Skeletal muscle cell (primary cell): ENCODE data around the gene CCDC107.
A peak's percentile ranks its signal among the peaks of the same experiment; 100 is the strongest.

ENCODE experiments used
- DNase-seq: peaks from one replicate; pipeline ENCODE4 v3.0.0-alpha.2; 2010; ENCODE audit warnings: low read depth
- H3K4me3 ChIP-seq: 2 replicates; pipeline ENCODE4 v1.5.1; 2011; ENCODE audit warnings: low read depth, mild to moderate bottlenecking, control low read depth, low read length, moderate library complexity

CCDC107 gene

GRCh38 chr9:35691334-35691650, 33.2 kb downstream of the CCDC107 start:
- peak overlapping the region; percentile 99 for H3K4me3 ChIP-seq
- no peak for DNase-seq

- DNase-seq = no peak
- no peak overlapping the region for H3K4me3 ChIP-seq
These were observed 33.7 kb downstream of the CCDC107 start for GRCh38 chr9:35691757-35692301.

GRCh38 chr9:35695943-35696401, 37.9 kb downstream of the CCDC107 start:
- no peak overlapping the region for H3K4me3 ChIP-seq
- no peak for DNase-seq

GRCh38 chr9:35696520-35697215, 38.6 kb downstream of the CCDC107 start:
- DNase-seq = no peak
- no peak overlapping the region for H3K4me3 ChIP-seq

- no peak for DNase-seq
- H3K4me3 ChIP-seq = no peak overlapping the region
These were observed 39.4 kb downstream of the CCDC107 start for GRCh38 chr9:35697486-35697885.

GRCh38 chr9:35698231-35698630, 40.1 kb downstream of the CCDC107 start:
- no peak for DNase-seq
- H3K4me3 ChIP-seq = no peak overlapping the region

- no peak overlapping the region for H3K4me3 ChIP-seq
- no peak for DNase-seq
These were observed 41.9 kb downstream of the CCDC107 start for GRCh38 chr9:35700031-35700430.

GRCh38 chr9:35700942-35701341, 42.9 kb downstream of the CCDC107 start:
- no peak overlapping the region for H3K4me3 ChIP-seq
- DNase-seq = no peak

GRCh38 chr9:35702696-35703095, 44.6 kb downstream of the CCDC107 start:
- H3K4me3 ChIP-seq = no peak overlapping the region
- DNase-seq = no peak

GRCh38 chr9:35703906-35704672, 46.0 kb downstream of the CCDC107 start:
- no peak for DNase-seq

GRCh38 chr9:35705372-35705771, 47.3 kb downstream of the CCDC107 start:
- H3K4me3 ChIP-seq = no peak overlapping the region
- DNase-seq = no peak

More at GRCh38 chr9:35703906-35704672, 46.0 kb downstream of the CCDC107 start:
- H3K4me3 ChIP-seq = no peak overlapping the region

- no peak overlapping the region for H3K4me3 ChIP-seq
- no peak for DNase-seq
These were observed 47.8 kb downstream of the CCDC107 start for GRCh38 chr9:35705836-35706430.

GRCh38 chr9:35706951-35707350, 48.9 kb downstream of the CCDC107 start:
- DNase-seq = no peak
- H3K4me3 ChIP-seq = no peak overlapping the region

- H3K4me3 ChIP-seq = no peak overlapping the region
- no peak for DNase-seq
These were observed 50.1 kb downstream of the CCDC107 start for GRCh38 chr9:35708146-35708545.

- no peak for DNase-seq
- no peak overlapping the region for H3K4me3 ChIP-seq
These were observed 52.9 kb downstream of the CCDC107 start for GRCh38 chr9:35710818-35711500.
